ENCODE measurements around the gene TAF1. TPM values are rescaled to one million over a fixed set of nuclear protein-coding genes. Genes with fewer than 3 reads are reported as not detected.

TAF1 gene
- total and polyA plus RNA-seq, 9 of the 15 experiments (the other 6 are each of a cell fraction or from before 2014, with no cell fraction given): 6.4 to 45.1 (median 38.1) TPM

- TF ChIP-seq ZNF764 (CRISPR knock-in tag; IDR thresholded peaks at IDR 0.05; ENCODE audit: low read depth) (no peak), RBFOX2 (IDR thresholded peaks at IDR 0.05; ENCODE audit: low read depth, low read length) (no peak), SP1 (CRISPR knock-in tag; IDR thresholded peaks at IDR 0.05) (0 out of 2 replicates have a peak, but pooled peaks have one; percentile 29), CHCHD3 (CRISPR knock-in tag; IDR thresholded peaks at IDR 0.05) (no peak), ARID1B (IDR thresholded peaks at IDR 0.05) (peak; percentile 98), ZNF512 (tag; IDR thresholded peaks at IDR 0.05) (no peak), NCOA2 (IDR thresholded peaks at IDR 0.05; ENCODE audit: partially characterized antibody in 2 of 2) (peak; percentile 28 to 41), ZNF41 (CRISPR knock-in tag; conservative IDR thresholded peaks at IDR 0.05) (no peak), NFXL1 (CRISPR knock-in tag; IDR thresholded peaks at IDR 0.05) (no peak), ZNF79 (CRISPR knock-in tag; IDR thresholded peaks at IDR 0.05; ENCODE audit: low read depth) (no peak), KHSRP (IDR thresholded peaks at IDR 0.05) (peak; percentile 45; the same call in 1 of the 2 replicates), PCBP2 (IDR thresholded peaks at IDR 0.05; ENCODE audit: low read depth, low read length, poor library complexity, severe bottlenecking) (no peak)
Observed at GRCh38 chrX:71450433-71451106, 84.4 kb downstream of the TAF1 start (continued).

Data from K562 (cell line).